A673 (cell line): ENCODE measurements around the gene TRMT10A. TPM values are rescaled to one million over a fixed set of nuclear protein-coding genes. Genes with fewer than 3 reads are reported as not detected.
"Not testable (repeated sequence)": the region's sequence is repeated elsewhere in the genome, so short reads cannot be mapped to it uniquely, and the experiment has no call there.

Experiments
- BruUV-seq: library from RNA; stranded (reverse); fragments of 400-500 nt; replicated peaks from 2 replicates; lab custom pipeline; 2021; lab: Mats Ljungman, UMichigan
- CTCF ChIA-PET: fragments of 300-600 bp; sonication (Branson Sonifier 250); formaldehyde crosslinking; loops from one replicate; lab custom pipeline; 2022; ENCODE audit warnings: antibody characterized with exemption; lab: Charles Lee
- POLR2A ChIA-PET: fragments of 300-600 bp; sonication (Branson Sonifier 250); formaldehyde crosslinking; loops from one replicate; lab custom pipeline; 2022; ENCODE audit warnings: antibody characterized with exemption; ENCODE audit not compliant: low non-redundant PET; lab: Charles Lee
- DNase-seq: peaks from one replicate; pipeline ENCODE4 v3.0.0-alpha.2; 2015; ENCODE audit warnings: low spot score
- H3K27ac ChIP-seq: fragments of 200-600 bp; sonication (generic); 2 replicates; pipeline ENCODE4 v1.5.1; 2016; ENCODE audit warnings: mixed run types, low read depth, mild to moderate bottlenecking, mixed read lengths, antibody characterized with exemption, low read length; ENCODE audit not compliant: poor library complexity, severe bottlenecking
- H3K27me3 ChIP-seq: fragments of 200-600 bp; sonication (generic); replicated peaks from 2 replicates; pipeline ENCODE4 v1.6.1; 2017; ENCODE audit warnings: mixed run types, low read depth, mild to moderate bottlenecking, mixed read lengths, antibody characterized with exemption, low read length; ENCODE audit not compliant: insufficient read depth, poor library complexity
- H3K36me3 ChIP-seq: fragments of 200-600 bp; sonication (generic); 2 replicates; pipeline ENCODE4 v1.6.1; 2016; ENCODE audit warnings: mixed run types, mild to moderate bottlenecking, mixed read lengths, antibody characterized with exemption, low read length; ENCODE audit not compliant: insufficient read depth, poor library complexity, severe bottlenecking
- H3K4me1 ChIP-seq: fragments of 200-600 bp; sonication (generic); 2 replicates; pipeline ENCODE4 v1.6.1; 2017; ENCODE audit warnings: mixed run types, mild to moderate bottlenecking, mixed read lengths, antibody characterized with exemption, low read length; ENCODE audit not compliant: insufficient read depth, poor library complexity, severe bottlenecking
- H3K4me3 ChIP-seq: fragments of 200-600 bp; sonication (generic); 2 replicates; pipeline ENCODE4 v1.5.1; 2016; ENCODE audit warnings: low read depth, mixed run types, mild to moderate bottlenecking, mixed read lengths, low read length; ENCODE audit not compliant: poor library complexity, severe bottlenecking
- H3K9me3 ChIP-seq: fragments of 200-600 bp; sonication (generic); 2 replicates; pipeline ENCODE4 v1.6.1; 2016; ENCODE audit warnings: mixed run types, low read depth, mild to moderate bottlenecking, mixed read lengths, antibody characterized with exemption, low read length; ENCODE audit not compliant: poor library complexity, severe bottlenecking
- EZH2 ChIP-seq: fragments of 200-600 bp; sonication (generic); IDR thresholded peaks from 2 replicates; pipeline ENCODE4 v1.6.1; 2017; ENCODE audit warnings: borderline replicate concordance, low read depth, mild to moderate bottlenecking, mixed read lengths, antibody characterized with exemption, low read length; ENCODE audit not compliant: poor library complexity, severe bottlenecking
- intact Hi-C: fragments of 100-400 bp; cut with micrococcal nuclease; formaldehyde crosslinking; loops from one replicate; pipeline ENCODE4 v1.10.0; 2022; ENCODE audit not compliant: unreplicated experiment
- total RNA-seq: library from RNA; stranded (reverse); gene quantifications from 2 replicates; pipeline ENCODE4 v1.2.3, GENCODE V29; 2021
- TF ChIP-seq, protein P1 (sequence below): fragments of 300-800, 200-600 bp; sonication (generic); conservative IDR thresholded peaks from 2 replicates; pipeline ENCODE4 v1.5.1; 2017; ENCODE audit warnings: low read depth, mild to moderate bottlenecking, antibody characterized with exemption, low read length, moderate library complexity, mixed read lengths

Gene TRMT10A
- total RNA-seq, 1 experiment from 2014 or later: 4.6 TPM

DNA sequence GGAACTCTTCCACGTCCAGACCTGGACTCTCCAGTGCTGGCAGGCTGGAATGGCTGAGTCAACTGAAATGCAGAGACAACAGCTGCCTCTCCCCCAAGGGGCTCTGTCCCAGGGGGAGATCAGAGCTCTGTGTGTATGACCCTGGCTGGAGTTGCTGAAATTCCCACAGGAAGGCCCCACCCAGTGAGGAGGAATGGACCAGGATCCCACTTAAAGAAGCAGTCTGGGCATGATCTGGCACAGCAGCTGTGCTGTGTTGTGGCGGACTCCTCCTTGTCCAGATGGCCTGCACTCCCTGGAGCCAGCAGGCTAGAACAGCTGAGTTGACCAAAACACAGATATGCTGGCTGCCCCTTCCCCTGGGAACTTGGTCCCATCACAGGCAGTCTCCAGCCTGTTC, 27.6 kb downstream of the TRMT10A start:
- intact Hi-C loops: no loop called here
- no TSS peak for BruUV-seq
- TF ChIP-seq, protein P1, sequence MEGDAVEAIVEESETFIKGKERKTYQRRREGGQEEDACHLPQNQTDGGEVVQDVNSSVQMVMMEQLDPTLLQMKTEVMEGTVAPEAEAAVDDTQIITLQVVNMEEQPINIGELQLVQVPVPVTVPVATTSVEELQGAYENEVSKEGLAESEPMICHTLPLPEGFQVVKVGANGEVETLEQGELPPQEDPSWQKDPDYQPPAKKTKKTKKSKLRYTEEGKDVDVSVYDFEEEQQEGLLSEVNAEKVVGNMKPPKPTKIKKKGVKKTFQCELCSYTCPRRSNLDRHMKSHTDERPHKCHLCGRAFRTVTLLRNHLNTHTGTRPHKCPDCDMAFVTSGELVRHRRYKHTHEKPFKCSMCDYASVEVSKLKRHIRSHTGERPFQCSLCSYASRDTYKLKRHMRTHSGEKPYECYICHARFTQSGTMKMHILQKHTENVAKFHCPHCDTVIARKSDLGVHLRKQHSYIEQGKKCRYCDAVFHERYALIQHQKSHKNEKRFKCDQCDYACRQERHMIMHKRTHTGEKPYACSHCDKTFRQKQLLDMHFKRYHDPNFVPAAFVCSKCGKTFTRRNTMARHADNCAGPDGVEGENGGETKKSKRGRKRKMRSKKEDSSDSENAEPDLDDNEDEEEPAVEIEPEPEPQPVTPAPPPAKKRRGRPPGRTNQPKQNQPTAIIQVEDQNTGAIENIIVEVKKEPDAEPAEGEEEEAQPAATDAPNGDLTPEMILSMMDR: no peak
- no peak for TF ChIP-seq EZH2
- ChIA-PET CTCF (no interaction called here), POLR2A (no interaction called here)
- H3K27ac ChIP-seq: no peak overlapping the region
- no peak for DNase-seq
- H3K9me3 ChIP-seq: no peaks in the 10 kb centered on the region
- H3K27me3 ChIP-seq: no peaks in the 10 kb centered on the region
- no peaks in the 10 kb centered on the region for H3K36me3 ChIP-seq
- no peaks in the 10 kb centered on the region for H3K4me1 ChIP-seq
- H3K4me3 ChIP-seq: no peak overlapping the region

DNA sequence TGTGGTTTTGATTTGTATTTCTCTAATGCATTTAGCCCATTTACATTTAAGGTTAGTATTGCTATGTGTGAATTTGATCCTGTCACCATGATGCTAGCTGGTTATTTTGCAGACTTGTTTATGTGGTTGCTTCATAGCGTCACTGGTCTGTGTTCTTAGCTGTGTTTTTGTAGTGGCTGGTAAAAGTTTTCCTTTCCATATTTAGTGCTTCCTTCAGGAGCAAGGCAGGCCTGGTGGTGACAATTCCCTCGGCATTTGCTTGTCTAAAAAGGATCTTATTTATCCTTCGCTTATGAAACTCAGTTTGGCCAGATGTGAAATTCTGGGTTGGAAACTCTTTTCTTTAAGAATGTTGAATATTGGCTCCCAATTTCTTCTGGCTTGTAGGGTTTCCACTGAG, 29.1 kb downstream of the TRMT10A start:
- H3K36me3 ChIP-seq, H3K4me1 ChIP-seq, DNase-seq, H3K27me3 ChIP-seq, BruUV-seq, H3K4me3 ChIP-seq, H3K27ac ChIP-seq, POLR2A ChIA-PET, intact Hi-C loops, CTCF ChIA-PET, H3K9me3 ChIP-seq: not testable (repeated sequence)

DNA sequence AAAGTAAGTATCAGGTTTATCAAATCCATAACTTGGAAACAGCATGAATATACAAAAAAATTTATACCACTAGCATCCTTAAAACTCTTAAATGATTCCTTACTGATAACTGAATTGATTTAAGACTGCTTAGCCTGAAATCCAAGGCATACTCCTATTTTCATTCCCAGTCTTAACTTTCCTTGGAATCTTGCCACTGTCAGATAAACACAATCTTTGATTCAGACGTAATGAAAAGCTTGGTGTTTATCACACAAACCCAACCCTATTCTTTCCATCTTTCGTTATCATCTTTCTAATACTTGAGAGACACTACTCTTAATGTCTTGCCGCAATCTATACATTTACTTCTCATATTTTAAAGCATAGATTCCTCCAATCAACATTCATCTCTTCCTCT, 33.9 kb downstream of the TRMT10A start:
- ChIA-PET POLR2A (no interaction called here), CTCF (no interaction called here)
- Histone ChIP-seq H3K27ac (no peak overlapping the region), H3K4me1 (no peaks in the 10 kb centered on the region), H3K27me3 (no peaks in the 10 kb centered on the region), H3K36me3 (no peaks in the 10 kb centered on the region), H3K4me3 (no peak overlapping the region), H3K9me3 (no peaks in the 10 kb centered on the region)
- intact Hi-C loops: no loop called here
- no TSS peak for BruUV-seq
- DNase-seq: no peak
- TF ChIP-seq, protein P1: no peak
- no peak for TF ChIP-seq EZH2

DNA sequence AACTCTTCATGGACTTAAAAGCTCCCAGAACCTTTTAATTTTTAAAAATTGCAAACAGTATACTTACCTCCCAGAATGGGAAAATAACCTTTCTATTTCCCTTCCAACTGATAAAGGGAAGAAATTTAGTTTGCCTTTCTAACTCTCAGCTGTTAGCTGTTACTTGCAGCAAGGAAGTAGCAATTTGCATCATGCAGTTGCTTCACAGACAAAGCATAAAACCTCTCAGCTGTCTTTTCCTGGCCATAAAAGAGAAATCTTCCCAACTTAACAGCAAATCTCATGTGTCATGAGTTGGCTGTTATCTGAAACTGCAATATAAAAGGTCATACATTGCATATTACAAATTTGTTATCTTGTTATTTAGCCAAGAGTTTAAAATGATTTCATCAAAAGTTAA, 34.6 kb downstream of the TRMT10A start:
- no peak for DNase-seq
- Histone ChIP-seq H3K36me3 (no peaks in the 10 kb centered on the region), H3K4me3 (no peak overlapping the region), H3K4me1 (no peaks in the 10 kb centered on the region), H3K27me3 (no peaks in the 10 kb centered on the region), H3K27ac (no peak overlapping the region), H3K9me3 (no peaks in the 10 kb centered on the region)
- POLR2A ChIA-PET: no interaction called here
- CTCF ChIA-PET: no interaction called here
- intact Hi-C loops: no loop called here
- BruUV-seq: no TSS peak
- TF ChIP-seq EZH2: no peak
- TF ChIP-seq, protein P1: no peak
